Measurements from ENCODE around the gene PLCXD1. TPM values are rescaled to one million over a fixed set of nuclear protein-coding genes. Genes with fewer than 3 reads are reported as not detected.
A peak's percentile ranks its signal among the peaks of the same experiment; 100 is the strongest.
"Not testable (repeated sequence)": the region's sequence is repeated elsewhere in the genome, so short reads cannot be mapped to it uniquely, and the experiment has no call there.

PLCXD1 gene
- 3.3 and 4.1 TPM in 2 replicates for total RNA-seq

- Histone ChIP-seq H3K4me2 (ENCODE audit: insufficient read depth, low read length) (peak within 1 kb of the TSS; percentile 80), H3K4me3 (ENCODE audit: insufficient read depth, low read length) (peak within 1 kb of the TSS; percentile 59), H3K27me3 (ENCODE audit: insufficient read depth, low read length) (no peaks in the 10 kb centered on the region), H3K79me2 (ENCODE audit: insufficient read depth, low read length) (peaks cover 15% of the 10 kb centered on the region), H2AFZ (ENCODE audit: low read length) (peak within 1 kb of the TSS; percentile 68), H3K4me1 (ENCODE audit: insufficient read depth, low read length) (peaks cover 6% of the 10 kb centered on the region), H3K27ac (ENCODE audit: low read depth, low read length) (peak within 1 kb of the TSS; percentile 37), H3K9me3 (ENCODE audit: low read depth, low read length) (no peaks in the 10 kb centered on the region), H3K36me3 (ENCODE audit: insufficient read depth, low read length) (peaks cover 15% of the 10 kb centered on the region), H4K20me1 (ENCODE audit: insufficient read depth, low read length) (peaks cover 9% of the 10 kb centered on the region)
- DNase-seq (ENCODE audit: insufficient read length, low spot score, missing footprints): peak; percentile 96
- no peak for TF ChIP-seq CTCF (IDR thresholded peaks at IDR 0.05; ENCODE audit: extremely low read depth, low read depth, low read length)
Measured at GRCh38 chrX:281166-281999, at the start of gene PLCXD1. Gene PLCXD1, plus strand, starts transcription at chrX:281381. Its CDS starts 2,807 bp downstream, at chrX:284188.

- H4K20me1 ChIP-seq (ENCODE audit: insufficient read depth, low read length); H3K4me2 ChIP-seq (ENCODE audit: insufficient read depth, low read length); H3K27ac ChIP-seq (ENCODE audit: low read depth, low read length); H3K36me3 ChIP-seq (ENCODE audit: insufficient read depth, low read length); H3K4me1 ChIP-seq (ENCODE audit: insufficient read depth, low read length); H3K27me3 ChIP-seq (ENCODE audit: insufficient read depth, low read length); DNase-seq (ENCODE audit: insufficient read length, low spot score, missing footprints); H3K79me2 ChIP-seq (ENCODE audit: insufficient read depth, low read length); H3K4me3 ChIP-seq (ENCODE audit: insufficient read depth, low read length); H2AFZ ChIP-seq (ENCODE audit: low read length); H3K9me3 ChIP-seq (ENCODE audit: low read depth, low read length): not testable (repeated sequence)
Measured at GRCh38 chrX:231637-232277, 49.4 kb upstream of the PLCXD1 start.

- not testable (repeated sequence) for H3K4me1 ChIP-seq (ENCODE audit: insufficient read depth, low read length); H3K4me2 ChIP-seq (ENCODE audit: insufficient read depth, low read length); H2AFZ ChIP-seq (ENCODE audit: low read length); H3K27me3 ChIP-seq (ENCODE audit: insufficient read depth, low read length); H3K27ac ChIP-seq (ENCODE audit: low read depth, low read length); H3K36me3 ChIP-seq (ENCODE audit: insufficient read depth, low read length); DNase-seq (ENCODE audit: insufficient read length, low spot score, missing footprints); H4K20me1 ChIP-seq (ENCODE audit: insufficient read depth, low read length); H3K4me3 ChIP-seq (ENCODE audit: insufficient read depth, low read length); H3K79me2 ChIP-seq (ENCODE audit: insufficient read depth, low read length); H3K9me3 ChIP-seq (ENCODE audit: low read depth, low read length)
Measured at GRCh38 chrX:232278-232655, 48.9 kb upstream of the PLCXD1 start.

- not testable (repeated sequence) for H2AFZ ChIP-seq (ENCODE audit: low read length); H3K27me3 ChIP-seq (ENCODE audit: insufficient read depth, low read length); H3K79me2 ChIP-seq (ENCODE audit: insufficient read depth, low read length); H3K4me2 ChIP-seq (ENCODE audit: insufficient read depth, low read length); H3K4me3 ChIP-seq (ENCODE audit: insufficient read depth, low read length); H3K27ac ChIP-seq (ENCODE audit: low read depth, low read length); H3K4me1 ChIP-seq (ENCODE audit: insufficient read depth, low read length); DNase-seq (ENCODE audit: insufficient read length, low spot score, missing footprints); H4K20me1 ChIP-seq (ENCODE audit: insufficient read depth, low read length); H3K36me3 ChIP-seq (ENCODE audit: insufficient read depth, low read length); H3K9me3 ChIP-seq (ENCODE audit: low read depth, low read length)
Measured at GRCh38 chrX:236201-236600, 45.0 kb upstream of the PLCXD1 start.

- Histone ChIP-seq H3K36me3 (ENCODE audit: insufficient read depth, low read length) (no peaks in the 10 kb centered on the region), H3K4me2 (ENCODE audit: insufficient read depth, low read length) (no peak overlapping the region), H4K20me1 (ENCODE audit: insufficient read depth, low read length) (no peaks in the 10 kb centered on the region), H3K4me1 (ENCODE audit: insufficient read depth, low read length) (no peaks in the 10 kb centered on the region), H3K4me3 (ENCODE audit: insufficient read depth, low read length) (no peak overlapping the region), H3K27ac (ENCODE audit: low read depth, low read length) (no peak overlapping the region), H3K27me3 (ENCODE audit: insufficient read depth, low read length) (no peaks in the 10 kb centered on the region), H3K79me2 (ENCODE audit: insufficient read depth, low read length) (no peaks in the 10 kb centered on the region), H2AFZ (ENCODE audit: low read length) (no peak overlapping the region), H3K9me3 (ENCODE audit: low read depth, low read length) (no peaks in the 10 kb centered on the region)
- TF ChIP-seq CTCF (IDR thresholded peaks at IDR 0.05; ENCODE audit: extremely low read depth, low read depth, low read length): no peak
- no peak for DNase-seq (ENCODE audit: insufficient read length, low spot score, missing footprints)
Measured at GRCh38 chrX:250965-251364, 30.2 kb upstream of the PLCXD1 start.

- H4K20me1 ChIP-seq (ENCODE audit: insufficient read depth, low read length); H3K36me3 ChIP-seq (ENCODE audit: insufficient read depth, low read length); DNase-seq (ENCODE audit: insufficient read length, low spot score, missing footprints); H3K9me3 ChIP-seq (ENCODE audit: low read depth, low read length); H3K4me2 ChIP-seq (ENCODE audit: insufficient read depth, low read length); H3K4me3 ChIP-seq (ENCODE audit: insufficient read depth, low read length); H3K27me3 ChIP-seq (ENCODE audit: insufficient read depth, low read length); H2AFZ ChIP-seq (ENCODE audit: low read length); H3K4me1 ChIP-seq (ENCODE audit: insufficient read depth, low read length); H3K27ac ChIP-seq (ENCODE audit: low read depth, low read length); H3K79me2 ChIP-seq (ENCODE audit: insufficient read depth, low read length): not testable (repeated sequence)
Measured at GRCh38 chrX:251396-252243, 29.6 kb upstream of the PLCXD1 start.
